Iris pigment epithelial cell (primary cell): ENCODE results near the gene ANKRD18B.
A peak's percentile ranks its signal among the peaks of the same experiment; 100 is the strongest.
"Not testable (repeated sequence)": the region's sequence is repeated elsewhere in the genome, so short reads cannot be mapped to it uniquely, and the experiment has no call there.

Experiments
- DNase-seq: peaks from one replicate; pipeline ENCODE4 v3.0.0-alpha.2; 2011; ENCODE audit warnings: low read depth

The ANKRD18B gene

GRCh38 chr9:33523397-33524305, at the start of gene ANKRD18B:
Gene ANKRD18B, plus strand, starts transcription at chr9:33524251. Its CDS starts 239 bp downstream, at chr9:33524490.
- DNase-seq = peak; percentile 52

GRCh38 chr9:33475357-33475756, 48.7 kb upstream of the ANKRD18B start:
- DNase-seq = no peak

- DNase-seq = no peak
These were observed 47.5 kb upstream of the ANKRD18B start for GRCh38 chr9:33476503-33476902.

DNA sequence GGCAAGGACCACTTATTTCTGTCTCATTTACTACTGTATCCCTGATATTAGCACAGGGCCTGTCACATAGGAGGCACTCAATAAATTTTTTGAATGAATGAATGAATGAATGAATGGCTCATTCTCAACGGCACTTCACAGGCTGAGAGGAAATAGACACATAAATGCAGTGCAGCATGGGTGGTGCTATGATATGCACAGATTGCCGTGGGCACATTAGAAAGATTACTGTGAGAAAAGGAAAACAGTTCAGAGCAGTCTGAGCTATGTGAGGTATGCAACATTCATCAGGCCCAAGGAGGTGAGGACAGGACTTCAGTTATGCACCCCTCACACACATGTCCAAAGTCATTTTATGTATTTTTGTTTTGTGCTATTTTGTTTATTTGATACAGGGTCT, 43.9 kb upstream of the ANKRD18B start:
- DNase-seq = peak; percentile 16

- no peak for DNase-seq
These were observed 43.1 kb upstream of the ANKRD18B start for GRCh38 chr9:33480976-33481375.

- not testable (repeated sequence) for DNase-seq
These were observed 38.7 kb upstream of the ANKRD18B start for GRCh38 chr9:33485312-33485711.

GRCh38 chr9:33489066-33489465, 35.0 kb upstream of the ANKRD18B start:
- DNase-seq = peak; percentile 48

GRCh38 chr9:33493819-33494218, 30.2 kb upstream of the ANKRD18B start:
- not testable (repeated sequence) for DNase-seq

DNA sequence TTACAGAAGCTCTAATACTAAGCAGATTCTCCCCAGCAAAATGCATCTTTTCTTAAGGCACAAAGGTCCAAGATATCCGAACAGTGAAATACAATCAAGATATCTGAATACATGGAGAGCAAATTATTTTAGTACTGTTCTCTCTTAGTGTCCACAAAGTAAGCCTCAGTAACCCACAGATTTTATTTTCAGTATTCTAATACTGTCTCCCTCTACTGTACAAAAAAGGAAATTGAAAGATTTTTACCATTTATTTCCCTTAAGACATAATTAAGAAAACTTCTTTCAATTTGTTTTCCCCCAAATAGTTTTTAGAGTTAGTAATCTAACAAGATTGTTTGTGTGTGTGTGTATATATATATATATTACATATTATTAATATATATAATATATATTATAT, 25.7 kb upstream of the ANKRD18B start:
- DNase-seq = no peak

- DNase-seq = peak; percentile 97
These were observed 17.3 kb upstream of the ANKRD18B start for GRCh38 chr9:33506626-33507370.

- DNase-seq = peak; percentile 65
These were observed 13.5 kb upstream of the ANKRD18B start for GRCh38 chr9:33510262-33511183.

DNA sequence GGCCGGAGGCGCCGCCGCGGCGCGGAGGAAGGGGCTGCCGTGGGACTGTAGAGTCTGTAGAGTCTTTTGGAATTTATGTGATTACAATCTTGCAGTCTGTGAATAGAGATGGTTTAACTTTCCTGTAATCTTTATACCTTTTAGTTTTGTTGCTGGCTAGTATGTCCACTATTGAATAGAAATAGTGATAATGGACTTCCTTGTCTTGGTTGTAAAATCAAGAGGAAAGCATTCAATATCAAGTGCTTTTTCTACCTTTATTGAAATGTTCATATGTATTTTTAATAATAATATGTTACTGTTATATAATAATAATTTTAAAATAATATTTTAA, 12.9 kb upstream of the ANKRD18B start:
- not testable (repeated sequence) for DNase-seq

- DNase-seq = peak; percentile 31
These were observed 11.5 kb upstream of the ANKRD18B start for GRCh38 chr9:33512535-33512934.

DNA sequence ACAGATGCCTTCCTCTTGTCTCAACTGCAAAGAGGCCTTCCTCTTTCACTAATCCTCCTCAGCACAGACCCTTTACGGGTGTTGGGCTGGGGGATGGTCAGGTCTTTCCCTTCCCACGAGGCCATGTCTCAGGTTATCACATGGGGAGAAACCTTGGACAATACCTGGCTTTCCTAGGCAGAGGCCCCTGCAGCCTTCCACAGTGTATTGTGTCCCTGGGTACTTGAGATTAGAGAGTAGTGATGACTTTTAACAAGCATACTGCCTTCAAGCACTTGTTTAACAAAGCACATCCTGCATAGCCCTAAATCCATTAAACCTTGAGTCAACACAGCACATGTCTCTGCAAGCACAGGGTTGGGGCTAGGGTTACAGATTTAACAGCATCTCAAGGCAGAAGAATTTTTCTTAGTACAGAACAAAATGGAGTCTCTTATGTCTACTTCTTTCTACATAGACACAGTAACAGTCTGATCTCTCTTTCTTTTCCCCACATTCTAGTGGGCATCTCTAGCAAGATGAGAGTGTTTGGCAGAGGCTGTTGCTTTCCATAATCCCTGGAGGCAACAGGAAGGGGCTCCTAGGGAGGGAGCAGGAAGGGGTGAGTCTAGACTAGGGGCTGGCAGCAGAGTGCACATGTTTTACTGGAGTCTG, 8.6 kb upstream of the ANKRD18B start:
- DNase-seq = not testable (repeated sequence)

- not testable (repeated sequence) for DNase-seq
These were observed 7.7 kb upstream of the ANKRD18B start for GRCh38 chr9:33516397-33516796.

DNA sequence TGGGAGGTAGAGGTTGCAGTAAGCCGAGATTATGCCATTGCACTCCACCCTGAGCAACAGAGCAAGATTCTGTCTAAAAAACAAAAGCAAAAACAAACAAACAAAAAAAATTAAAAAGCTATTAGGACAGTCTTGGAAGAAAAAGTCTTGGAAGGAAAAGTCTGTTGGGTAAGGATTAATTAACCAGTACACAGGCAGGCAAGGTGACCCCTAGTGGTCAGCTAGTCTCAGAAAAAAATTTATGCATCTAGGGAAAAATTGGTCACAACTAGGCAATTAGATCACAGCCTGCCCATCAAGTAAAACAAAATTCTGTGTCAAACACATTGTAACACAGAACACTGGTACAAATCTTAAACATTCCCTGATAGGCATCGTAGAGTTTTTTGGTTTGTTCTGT, 6.7 kb upstream of the ANKRD18B start:
- DNase-seq = peak; percentile 60

- DNase-seq = peak; percentile 88
These were observed 6.0 kb upstream of the ANKRD18B start for GRCh38 chr9:33517934-33518577.

DNA sequence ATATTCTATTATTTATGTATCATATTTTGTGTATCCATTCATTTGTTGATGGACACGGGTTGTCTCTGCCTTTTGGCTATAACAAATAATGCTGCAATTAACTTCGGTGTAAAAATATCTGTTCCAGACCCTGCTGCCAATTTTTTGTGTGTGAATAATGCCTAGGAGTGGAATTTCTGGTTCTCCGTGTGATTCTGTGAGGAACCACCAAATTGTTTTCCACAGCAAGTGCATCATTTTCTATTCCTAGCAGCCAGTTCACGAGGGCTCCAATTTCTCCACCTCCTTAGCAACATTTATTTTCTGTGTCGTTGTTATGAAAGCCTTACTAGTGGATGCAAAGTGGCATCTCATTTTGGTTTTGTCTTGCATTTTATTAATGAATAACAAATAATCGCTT, 2.2 kb upstream of the ANKRD18B start:
- DNase-seq = not testable (repeated sequence)

- no peak for DNase-seq
These were observed 376 bp downstream of the ANKRD18B start for GRCh38 chr9:33524306-33524947.

GRCh38 chr9:33528069-33528468, 4.0 kb downstream of the ANKRD18B start:
- not testable (repeated sequence) for DNase-seq
